Kidney tubule cell (primary cell): ENCODE results near the gene LRMDA.
"Not testable (repeated sequence)": the region's sequence is repeated elsewhere in the genome, so short reads cannot be mapped to it uniquely, and the experiment has no call there.

Experiments
- DNase-seq: peaks from one replicate; pipeline ENCODE4 v3.0.0-alpha.2; 2018; ENCODE audit warnings: low spot score

Gene LRMDA

GRCh38 chr10:75589895-75590654 lies 158.7 kb downstream of the LRMDA start:
- no peak for DNase-seq

- peak; percentile 65 for DNase-seq
These were observed 160.8 kb downstream of the LRMDA start for GRCh38 chr10:75592151-75592787.

GRCh38 chr10:75592791-75593643 lies 161.6 kb downstream of the LRMDA start:
- peak; percentile 76 for DNase-seq

DNA sequence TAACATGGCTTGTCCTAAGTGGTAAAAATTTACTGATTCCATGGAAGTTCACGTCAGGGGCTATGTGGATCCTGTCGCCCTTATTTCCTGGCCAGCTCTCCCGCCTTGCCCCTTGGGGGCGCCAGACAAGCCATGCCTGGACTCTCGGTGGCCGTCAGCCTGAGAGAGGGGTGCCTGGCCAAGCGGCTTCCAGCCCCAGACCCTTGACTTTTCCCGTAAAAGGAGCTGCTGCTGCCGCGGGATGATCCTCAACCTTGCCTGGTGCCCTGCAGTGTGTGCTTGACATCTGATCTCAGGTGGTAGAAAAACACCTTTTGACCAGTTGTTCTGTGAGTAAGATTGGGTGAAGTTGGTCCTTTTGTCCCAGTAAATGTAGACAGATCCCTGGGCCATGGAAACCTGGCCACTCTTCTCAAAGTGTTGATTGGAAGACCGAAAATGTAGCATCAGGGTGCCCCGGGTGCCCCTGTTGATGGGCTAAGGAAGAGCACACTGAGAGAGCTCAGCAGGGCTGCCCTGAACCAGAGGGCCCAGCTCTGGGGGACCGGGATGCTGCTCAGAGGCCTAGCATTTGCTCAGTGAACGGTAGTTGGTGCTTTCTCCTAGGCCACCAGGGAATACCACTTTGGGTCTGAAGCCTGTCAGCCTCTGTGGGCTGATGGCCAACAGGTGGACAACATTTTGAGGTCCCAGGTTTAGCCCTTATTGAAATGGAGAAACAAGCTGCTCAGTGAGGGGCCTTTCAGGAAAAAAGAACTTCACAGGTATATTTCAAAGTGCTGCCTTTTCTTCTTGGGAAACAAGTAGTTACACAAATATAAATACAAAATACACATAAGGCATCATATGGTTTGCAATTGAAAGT lies 162.5 kb downstream of the LRMDA start:
- DNase-seq: peak; percentile 30

DNA sequence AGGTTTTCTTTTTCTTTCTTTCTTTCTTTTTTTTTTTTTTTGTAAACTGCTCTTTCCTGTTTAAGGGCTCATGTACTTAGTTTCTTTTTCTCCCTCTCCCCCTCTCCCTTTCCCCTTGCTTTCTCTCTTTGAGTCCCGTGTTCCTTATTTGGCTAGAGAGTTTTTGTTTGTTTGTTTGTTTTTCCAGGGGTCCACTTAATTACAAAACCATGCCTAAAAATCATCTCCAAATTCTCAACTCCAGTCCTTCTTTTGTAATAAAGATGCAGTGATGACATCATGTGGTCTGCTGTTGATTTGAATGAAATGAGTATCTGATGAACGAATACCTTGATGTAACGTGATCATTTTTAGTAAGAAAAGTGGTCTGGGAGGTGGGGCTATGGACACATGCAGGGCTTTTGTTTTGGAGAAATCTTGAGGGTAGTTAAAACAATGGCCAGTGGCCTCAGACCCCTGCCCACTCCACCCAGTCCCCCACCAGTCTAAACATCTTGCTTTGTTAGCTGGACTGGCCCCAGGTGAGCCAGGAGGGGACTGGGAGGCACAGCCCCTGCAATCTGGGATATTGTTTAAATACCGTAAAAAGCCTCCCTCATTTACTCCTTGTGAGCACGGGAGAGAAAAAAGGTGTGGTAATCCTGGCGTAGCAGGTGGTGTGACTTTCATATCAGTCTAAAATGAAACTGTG lies 165.7 kb downstream of the LRMDA start:
- no peak for DNase-seq

- DNase-seq: no peak
These were observed 166.5 kb downstream of the LRMDA start for GRCh38 chr10:75597773-75598440.

GRCh38 chr10:75598998-75599397 lies 167.6 kb downstream of the LRMDA start:
- no peak for DNase-seq

GRCh38 chr10:75599875-75600648 lies 168.6 kb downstream of the LRMDA start:
- no peak for DNase-seq

- no peak for DNase-seq
These were observed 169.4 kb downstream of the LRMDA start for GRCh38 chr10:75600833-75601232.

GRCh38 chr10:75602341-75602740 lies 170.9 kb downstream of the LRMDA start:
- no peak for DNase-seq

DNA sequence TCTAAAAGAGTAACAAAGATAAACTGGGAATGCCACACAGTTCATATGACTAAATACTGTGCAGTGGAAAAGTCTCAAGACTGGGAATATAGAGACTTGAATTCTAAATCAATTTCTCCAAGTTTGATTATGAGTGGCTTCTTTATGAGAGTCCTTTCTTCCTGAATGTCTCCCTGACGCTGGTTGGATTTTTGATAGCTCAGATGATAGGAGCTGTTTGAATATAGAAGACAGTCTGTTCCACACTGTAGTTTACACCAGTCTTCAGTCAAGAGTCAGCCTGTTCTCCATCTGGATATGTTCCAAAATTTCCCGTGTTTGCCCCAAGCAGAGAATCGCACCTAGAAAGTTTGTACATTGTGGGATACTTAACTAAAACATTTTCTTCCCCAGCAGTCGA lies 173.7 kb downstream of the LRMDA start:
- DNase-seq: no peak

DNA sequence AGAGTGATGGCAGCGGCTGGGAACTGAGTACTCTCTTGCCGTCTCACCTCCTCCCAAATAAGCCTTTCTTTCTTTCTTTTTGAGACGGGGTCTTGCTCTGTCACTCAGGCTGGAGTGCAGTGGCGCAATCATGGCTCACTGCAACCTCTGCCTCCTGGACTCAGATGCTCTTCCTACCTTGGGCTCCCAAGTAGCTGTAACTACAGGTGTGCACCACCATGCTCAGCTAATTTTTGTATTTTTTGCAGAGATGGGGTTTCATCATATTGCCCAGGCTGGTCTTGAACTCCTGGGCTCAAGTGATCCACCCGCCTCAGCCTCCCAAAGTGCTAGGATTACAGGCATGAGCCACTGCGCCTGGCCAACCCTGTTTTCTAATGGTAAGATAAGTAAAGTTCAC lies 174.4 kb downstream of the LRMDA start:
- DNase-seq: not testable (repeated sequence)

DNA sequence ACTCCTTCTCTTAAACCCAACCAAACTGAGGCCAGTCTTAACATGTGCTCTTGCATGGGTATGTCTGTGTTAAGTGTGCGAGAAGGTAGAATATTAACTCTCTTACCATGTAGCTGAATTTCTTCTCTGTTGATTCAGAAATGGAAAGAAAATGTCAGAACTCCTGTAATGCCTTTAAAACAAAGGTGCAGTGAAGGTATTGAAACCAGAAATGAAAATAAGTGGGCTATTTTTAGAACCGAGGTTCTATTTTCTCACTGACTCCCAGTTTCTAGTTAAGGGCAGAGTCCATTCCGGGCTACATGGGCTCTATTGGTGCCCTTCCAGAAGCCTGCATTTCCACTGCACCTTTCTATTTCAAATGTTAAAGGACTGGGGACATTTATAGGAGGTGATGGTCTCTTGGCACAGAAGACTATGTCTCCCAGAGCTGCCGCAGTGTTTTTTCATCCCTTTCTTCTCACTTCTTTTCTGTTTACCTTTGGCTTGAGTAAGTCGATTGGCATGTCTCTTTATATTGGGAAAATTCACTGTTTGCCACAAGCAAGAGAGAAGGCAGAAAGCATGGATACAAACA lies 174.9 kb downstream of the LRMDA start:
- peak; percentile 56 for DNase-seq

DNA sequence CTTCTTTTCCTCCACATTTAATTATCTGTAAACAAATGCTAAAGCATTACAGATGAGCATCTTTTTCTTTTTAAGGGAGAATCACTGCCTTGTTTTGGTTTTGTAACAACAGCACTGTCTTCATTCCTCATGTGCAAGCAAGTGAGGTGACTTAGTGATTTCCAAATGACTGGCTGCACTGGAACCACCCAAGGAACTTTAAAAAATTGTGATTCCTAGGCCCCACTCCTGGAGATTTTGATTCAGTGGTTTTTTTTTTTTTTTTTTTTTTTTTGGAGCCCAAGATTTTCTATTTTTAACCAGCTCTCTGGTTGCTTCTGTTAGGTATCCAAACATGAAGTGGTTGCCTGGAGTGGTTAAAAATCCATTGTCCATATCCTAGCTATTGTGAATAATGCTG lies 176.2 kb downstream of the LRMDA start:
- peak; percentile 53 for DNase-seq

- no peak for DNase-seq
These were observed 178.8 kb downstream of the LRMDA start for GRCh38 chr10:75610183-75610582.

DNA sequence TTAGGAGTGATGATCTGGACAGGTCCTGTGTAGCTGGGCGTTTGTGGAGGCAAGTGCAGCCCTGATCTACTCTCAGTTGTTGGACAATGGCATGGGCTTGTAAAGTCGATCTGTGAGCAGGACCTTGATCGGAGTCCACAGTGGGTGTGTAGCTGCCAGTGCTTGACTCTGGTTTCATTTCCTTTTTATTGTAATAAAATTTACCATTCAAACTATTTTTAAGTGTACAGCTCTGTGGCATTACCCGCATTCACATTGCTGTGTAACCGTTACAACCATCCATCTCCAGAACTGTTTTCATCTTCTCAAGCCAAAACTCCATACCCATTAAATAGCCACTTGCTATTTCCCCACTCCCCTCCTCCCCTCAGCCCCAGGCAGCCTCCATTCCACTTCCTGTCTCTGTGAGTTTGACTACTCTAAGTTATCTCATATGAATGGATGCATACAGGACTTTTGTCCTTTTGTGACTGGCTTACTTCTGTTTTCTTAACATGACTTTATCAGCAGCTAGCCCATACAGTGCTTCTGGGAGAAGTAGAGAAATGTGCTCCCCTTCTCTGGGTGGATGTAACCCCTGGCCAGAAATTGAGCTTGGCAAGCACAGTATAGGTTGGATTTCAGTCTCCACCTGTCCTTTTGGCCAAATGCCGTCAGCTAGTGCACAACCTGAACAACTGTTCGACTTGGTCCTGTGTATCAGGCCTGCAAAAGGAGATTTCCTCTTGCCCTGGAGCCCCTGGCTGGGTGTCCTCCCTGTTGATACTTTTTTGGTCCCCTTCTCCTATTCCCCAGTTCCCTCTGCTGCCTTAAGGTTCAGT lies 180.0 kb downstream of the LRMDA start:
- DNase-seq: peak; percentile 31

DNA sequence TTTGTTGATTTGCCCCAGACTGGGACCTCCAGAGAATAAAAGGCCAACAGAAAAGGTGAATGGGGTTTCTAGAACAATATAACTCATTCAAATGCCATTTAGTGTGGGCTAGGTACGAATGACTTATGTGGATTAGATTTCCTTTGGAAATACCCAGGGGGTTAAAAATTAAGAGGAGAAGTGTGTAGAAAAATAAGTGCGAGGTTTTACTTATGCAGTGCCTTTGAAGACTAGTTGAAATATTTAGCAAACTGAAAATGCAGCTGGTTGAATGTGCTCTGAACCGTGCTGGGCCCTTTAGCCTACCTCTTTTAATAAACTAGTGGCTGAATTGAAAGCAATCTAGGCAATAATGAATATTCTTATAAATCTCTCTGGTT lies 180.6 kb downstream of the LRMDA start:
- peak; percentile 88 for DNase-seq

DNA sequence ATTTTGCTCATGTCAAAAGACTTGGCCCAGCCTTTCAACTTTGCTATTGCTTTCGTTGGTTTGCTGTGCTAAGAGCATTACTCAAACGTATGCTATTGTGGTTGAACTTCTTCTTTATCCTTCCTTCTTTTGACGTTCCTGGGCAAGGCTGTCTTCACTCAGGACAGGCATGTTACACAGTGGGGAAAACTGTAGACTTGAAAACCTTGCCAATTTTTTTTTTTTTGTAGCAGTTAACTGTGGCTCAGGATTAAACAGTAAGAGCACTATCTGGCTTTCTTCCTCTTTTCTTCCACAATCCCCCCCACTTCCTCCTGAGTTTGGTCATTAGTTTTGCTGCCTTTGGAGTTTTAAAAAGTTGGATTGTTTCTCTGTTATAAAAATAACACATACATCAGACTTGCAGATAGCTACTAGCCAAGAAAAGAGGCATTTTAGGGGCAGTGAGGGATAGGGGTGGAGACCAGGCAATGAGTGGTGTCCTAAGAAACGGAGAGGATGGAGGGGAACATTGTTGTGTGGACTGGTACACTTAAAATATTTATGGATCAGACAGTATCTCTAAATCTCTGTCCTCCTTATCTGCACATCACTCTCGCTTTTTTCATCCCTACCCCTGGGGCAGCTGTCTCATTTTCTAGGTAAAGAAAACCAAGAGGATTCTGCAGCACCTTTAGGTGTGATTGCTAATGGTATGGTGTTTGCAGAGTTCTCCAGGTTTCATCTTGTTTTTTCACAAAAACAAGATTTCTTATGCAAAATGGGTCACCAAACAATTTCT lies 181.7 kb downstream of the LRMDA start:
- peak; percentile 65 for DNase-seq
